GM12891 (cell line): ENCODE data around the gene KCNMA1.

ENCODE experiments used
- PAX5 ChIP-seq: IDR thresholded peaks from 2 replicates; pipeline ENCODE4 v1.6.1; 2011; ENCODE audit warnings: low read length, moderate library complexity, mild to moderate bottlenecking; ENCODE audit not compliant: insufficient read depth, severe bottlenecking
- POLR2A ChIP-seq: IDR thresholded peaks from 2 replicates; pipeline ENCODE4 v1.6.1; 2011; ENCODE audit warnings: low read depth, low read length, control low read depth
- POLR2AphosphoS5 ChIP-seq: IDR thresholded peaks from 2 replicates; pipeline ENCODE4 v1.6.1; 2011; ENCODE audit warnings: low read depth, low read length, control low read depth

- no peak for TF ChIP-seq POLR2AphosphoS5
- TF ChIP-seq POLR2A = no peak
- no peak for TF ChIP-seq PAX5
Observed at GRCh38 chr10:77332256-77332655, 305.4 kb downstream of the KCNMA1 start.
